ENCODE data around the gene RAP1A.
"Not testable (repeated sequence)": the region's sequence is repeated elsewhere in the genome, so short reads cannot be mapped to it uniquely, and the experiment has no call there.

The RAP1A gene

DNA sequence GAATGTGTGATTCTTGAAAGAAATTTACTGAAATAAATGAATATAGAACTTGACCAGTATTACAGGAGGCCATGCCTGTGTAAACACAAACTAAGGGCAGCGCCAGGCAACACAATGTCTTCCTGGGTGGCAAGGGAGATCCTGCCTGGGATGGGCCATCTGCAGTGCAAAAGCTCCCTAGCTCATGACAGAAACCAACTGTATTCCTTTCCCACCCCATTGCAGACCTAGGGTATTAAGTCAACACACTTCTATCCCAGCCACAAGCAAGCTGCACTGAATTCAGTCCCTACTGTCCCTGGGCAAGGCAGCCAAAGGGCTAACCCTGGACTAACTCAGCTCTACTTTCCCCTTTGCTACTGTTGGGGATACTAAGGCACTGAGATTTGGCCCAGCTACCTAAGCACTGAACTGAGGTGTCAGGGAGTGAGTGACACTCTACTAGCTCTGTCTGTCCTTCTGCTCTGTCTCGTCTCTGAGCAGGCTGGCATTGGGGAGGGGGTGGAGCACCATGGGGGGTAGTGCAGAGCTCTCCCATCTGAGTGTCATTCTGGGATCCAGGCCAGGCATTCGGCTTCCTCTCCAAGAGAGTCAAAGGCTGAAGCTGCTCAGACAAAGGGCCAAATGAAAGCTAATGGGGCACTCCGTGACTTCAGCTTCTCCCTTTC is 117.1 kb downstream of the RAP1A start:
- no peak for DNase-seq (ENCODE audit: low read depth in 2 of 2)

GRCh38 chr1:111737216-111738132 is 117.9 kb downstream of the RAP1A start:
- no peak for DNase-seq (ENCODE audit: low read depth in 2 of 2)

GRCh38 chr1:111738133-111738435 is 118.5 kb downstream of the RAP1A start:
- no peak for DNase-seq (ENCODE audit: low read depth in 2 of 2)

- DNase-seq (ENCODE audit: low read depth in 2 of 2), result peak in 1 of 2 donors; percentile 37
Observed at GRCh38 chr1:111738436-111739193, 119.0 kb downstream of the RAP1A start.

GRCh38 chr1:111739194-111739924 is 119.8 kb downstream of the RAP1A start, which contains the start of gene INKA2:
TSS of gene INKA2 (minus strand) at chr1:111739395. CDS start at chr1:111739242, 153 bp downstream.
- peak; percentile 76 to 78 for DNase-seq (ENCODE audit: low read depth in 2 of 2)

GRCh38 chr1:111739925-111740765 is 120.6 kb downstream of the RAP1A start:
- no peak for DNase-seq (ENCODE audit: low read depth in 2 of 2)

DNA sequence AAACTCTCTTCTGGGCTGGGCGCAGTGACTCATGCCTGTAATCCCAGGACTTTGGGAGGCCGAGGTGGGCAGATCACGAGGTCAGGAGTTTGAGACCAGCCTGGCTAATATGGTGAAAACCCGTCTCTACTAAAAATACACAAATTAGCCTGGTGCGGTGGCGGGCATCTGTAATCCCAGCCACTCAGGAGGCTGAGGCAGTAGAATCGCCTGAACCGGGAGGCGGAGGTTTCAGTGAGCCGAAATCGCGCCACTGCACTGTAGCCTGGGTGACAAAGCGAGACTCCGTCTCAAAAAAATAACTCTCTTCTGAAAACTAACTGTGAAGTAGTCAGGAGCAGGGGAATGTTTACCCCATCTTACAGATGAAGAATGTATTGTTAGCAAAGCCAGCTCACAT is 122.7 kb downstream of the RAP1A start:
- not testable (repeated sequence) for DNase-seq (ENCODE audit: low read depth in 2 of 2)

DNA sequence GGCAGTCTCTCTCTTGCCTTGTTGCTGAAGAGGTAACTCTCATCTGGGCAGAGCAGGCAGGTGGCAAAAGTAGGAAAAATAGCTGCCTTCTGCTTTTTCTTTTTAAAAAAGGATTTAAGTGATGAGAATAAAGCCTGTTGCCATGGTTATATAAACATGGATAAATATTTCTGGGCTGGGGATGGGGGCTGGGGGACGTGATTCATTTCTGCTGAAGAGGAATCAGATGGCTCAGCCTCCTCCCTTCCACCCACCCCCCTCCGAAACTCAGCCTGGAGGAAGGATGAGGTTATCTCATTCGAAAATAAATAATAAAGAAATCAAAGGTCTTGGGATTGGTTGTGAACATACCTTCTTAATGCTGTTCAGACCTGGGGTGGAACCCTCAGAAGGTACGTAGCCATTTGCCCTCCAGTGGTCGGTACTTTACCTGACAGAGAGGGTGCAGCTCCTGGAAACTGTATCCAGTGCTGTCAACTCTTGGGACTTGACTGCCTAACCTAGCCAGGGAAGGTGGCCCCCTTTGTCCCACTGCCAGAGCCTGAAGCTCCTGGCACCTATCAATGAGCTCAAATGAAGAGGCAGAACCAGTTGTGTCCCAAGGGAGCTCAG is 123.5 kb downstream of the RAP1A start:
- no peak for DNase-seq (ENCODE audit: low read depth in 2 of 2)

- no peak for DNase-seq (ENCODE audit: low read depth in 2 of 2)
Observed at GRCh38 chr1:111743679-111744101, 124.1 kb downstream of the RAP1A start.

- no peak for DNase-seq (ENCODE audit: low read depth in 2 of 2)
Observed at GRCh38 chr1:111745675-111746613, 126.4 kb downstream of the RAP1A start.

DNA sequence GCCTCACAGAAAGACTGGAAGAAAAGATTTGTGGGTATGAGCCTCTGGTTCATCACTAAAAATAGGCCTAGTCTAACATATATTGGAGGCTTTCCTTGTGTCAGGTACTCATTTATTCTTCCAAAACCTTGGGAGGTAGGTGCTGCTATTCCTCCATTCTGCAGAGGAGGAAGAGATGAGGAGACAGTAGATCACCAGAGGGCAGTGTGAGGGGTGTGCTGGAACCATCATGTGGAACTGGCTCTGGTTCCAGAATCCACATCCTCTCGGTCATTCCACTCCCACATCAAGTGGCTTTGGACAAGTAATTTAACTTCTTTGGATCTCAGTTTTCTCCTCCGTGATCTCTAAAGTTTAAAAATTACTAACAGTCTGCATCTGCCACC is 127.0 kb downstream of the RAP1A start:
- DNase-seq (ENCODE audit: low read depth in 2 of 2), result no peak

- DNase-seq (ENCODE audit: low read depth in 2 of 2), result peak; percentile 35 to 54
Observed at GRCh38 chr1:111747282-111747734, 127.7 kb downstream of the RAP1A start.

DNA sequence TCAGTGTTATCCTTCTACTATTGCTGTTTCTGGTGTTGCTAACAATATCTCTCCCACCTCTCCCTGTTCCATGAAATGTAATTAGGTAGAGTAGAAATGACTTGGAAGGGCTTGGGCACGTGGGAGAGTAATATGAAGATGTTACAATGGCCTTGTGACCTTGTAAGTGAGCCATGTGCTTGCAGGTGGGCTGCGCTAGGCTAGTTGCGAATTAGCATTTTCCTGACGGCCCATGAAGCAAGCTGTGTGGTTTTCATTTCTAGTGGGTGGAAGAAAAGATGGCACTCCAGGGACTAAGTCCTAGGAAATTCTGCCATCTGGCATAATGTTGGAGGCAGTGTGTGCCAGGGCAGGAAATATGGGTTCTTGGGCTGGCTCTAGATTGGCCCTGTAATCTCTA is 128.4 kb downstream of the RAP1A start:
- DNase-seq (ENCODE audit: low read depth in 2 of 2), result no peak

DNA sequence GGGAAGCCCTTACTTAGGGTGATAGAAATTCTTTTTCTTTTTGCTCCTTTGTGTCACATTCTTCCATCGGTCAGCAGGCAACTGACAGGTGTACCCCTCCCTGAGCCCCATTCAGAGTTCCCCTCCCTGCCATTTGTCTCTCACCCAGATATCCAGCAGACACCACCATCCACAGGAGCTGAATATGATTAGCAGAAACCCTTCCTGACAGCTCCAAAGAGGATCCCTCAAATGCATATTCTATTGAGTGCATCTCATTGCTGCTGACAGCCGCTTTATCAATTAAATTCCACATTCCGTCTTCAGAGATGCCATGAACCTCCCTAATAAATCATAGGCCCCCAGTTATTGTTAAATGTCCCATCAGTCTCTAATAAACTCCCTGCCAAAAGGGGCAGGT is 130.0 kb downstream of the RAP1A start:
- DNase-seq (ENCODE audit: low read depth in 2 of 2), result no peak

DNA sequence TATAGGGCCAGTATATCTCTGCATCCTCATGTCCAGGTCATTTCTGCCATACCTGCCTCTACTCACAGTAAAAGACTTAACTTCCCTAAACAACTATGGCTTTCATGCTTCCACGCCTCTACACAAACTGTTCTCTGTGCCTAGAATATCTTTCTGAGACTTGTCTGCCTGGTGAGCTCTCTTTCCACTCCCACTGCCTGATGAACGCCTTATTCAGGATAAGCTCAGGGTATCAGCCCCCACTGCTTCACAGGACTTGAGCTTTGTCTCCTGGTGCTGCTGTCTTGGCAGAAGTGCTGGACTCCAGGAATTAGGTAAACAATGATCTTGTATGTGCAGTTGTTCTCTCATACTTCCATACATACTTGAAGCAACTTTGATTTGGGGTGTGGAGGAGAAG is 131.3 kb downstream of the RAP1A start:
- DNase-seq (ENCODE audit: low read depth in 2 of 2), result no peak

GRCh38 chr1:111751906-111752575 is 132.5 kb downstream of the RAP1A start:
- no peak for DNase-seq (ENCODE audit: low read depth in 2 of 2)

- no peak for DNase-seq (ENCODE audit: low read depth in 2 of 2)
Observed at GRCh38 chr1:111754984-111755330, 135.4 kb downstream of the RAP1A start.

DNA sequence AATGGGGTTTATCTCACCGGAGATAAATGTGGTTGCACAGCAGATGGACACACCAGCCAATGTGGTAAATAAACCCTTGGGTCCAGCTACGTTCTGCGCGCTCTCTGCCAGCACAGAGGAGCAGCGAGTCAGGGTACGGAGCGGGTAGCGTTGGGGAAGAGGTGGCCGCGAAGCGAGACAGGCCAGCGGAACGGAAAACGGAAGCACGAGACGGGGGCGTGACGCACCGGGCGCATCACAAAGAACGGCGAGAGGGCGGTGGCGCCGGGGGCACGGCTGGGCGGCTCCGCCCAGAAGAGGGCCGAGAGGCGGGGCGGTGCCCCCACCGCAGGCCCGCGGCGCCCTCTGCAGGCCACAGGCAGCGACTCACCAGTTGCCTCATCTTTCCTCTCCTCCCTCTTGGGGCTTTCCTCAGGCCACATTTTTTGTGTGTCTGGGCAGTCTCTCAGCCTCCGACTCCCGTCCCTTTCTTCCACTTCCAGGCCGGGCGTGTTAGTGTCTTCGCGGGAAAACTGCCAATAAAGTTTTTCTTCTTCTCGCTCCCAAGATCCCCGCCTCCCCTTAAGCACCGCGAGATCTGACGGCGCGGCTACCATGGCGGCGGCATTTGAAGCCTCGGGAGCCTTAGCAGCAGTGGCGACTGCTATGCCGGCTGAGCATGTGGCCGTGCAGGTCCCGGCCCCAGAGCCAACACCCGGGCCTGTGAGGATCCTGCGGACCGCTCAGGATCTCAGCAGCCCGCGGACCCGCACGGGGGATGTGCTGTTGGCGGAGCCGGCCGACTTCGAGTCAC is 135.9 kb downstream of the RAP1A start, which contains the start of gene DDX20:
TSS of gene DDX20 (plus strand) at position 571 of the 793 bp plus-strand sequence. CDS start at position 595, 24 bp downstream.
- peak; percentile 89 to 91 for DNase-seq (ENCODE audit: low read depth in 2 of 2)
